Measurements from ENCODE around the gene LHX3. TPM values are rescaled to one million over a fixed set of nuclear protein-coding genes. Genes with fewer than 3 reads are reported as not detected.

LHX3 gene
- total RNA-seq, 1 donor from 2014 or later: not detected

DNA sequence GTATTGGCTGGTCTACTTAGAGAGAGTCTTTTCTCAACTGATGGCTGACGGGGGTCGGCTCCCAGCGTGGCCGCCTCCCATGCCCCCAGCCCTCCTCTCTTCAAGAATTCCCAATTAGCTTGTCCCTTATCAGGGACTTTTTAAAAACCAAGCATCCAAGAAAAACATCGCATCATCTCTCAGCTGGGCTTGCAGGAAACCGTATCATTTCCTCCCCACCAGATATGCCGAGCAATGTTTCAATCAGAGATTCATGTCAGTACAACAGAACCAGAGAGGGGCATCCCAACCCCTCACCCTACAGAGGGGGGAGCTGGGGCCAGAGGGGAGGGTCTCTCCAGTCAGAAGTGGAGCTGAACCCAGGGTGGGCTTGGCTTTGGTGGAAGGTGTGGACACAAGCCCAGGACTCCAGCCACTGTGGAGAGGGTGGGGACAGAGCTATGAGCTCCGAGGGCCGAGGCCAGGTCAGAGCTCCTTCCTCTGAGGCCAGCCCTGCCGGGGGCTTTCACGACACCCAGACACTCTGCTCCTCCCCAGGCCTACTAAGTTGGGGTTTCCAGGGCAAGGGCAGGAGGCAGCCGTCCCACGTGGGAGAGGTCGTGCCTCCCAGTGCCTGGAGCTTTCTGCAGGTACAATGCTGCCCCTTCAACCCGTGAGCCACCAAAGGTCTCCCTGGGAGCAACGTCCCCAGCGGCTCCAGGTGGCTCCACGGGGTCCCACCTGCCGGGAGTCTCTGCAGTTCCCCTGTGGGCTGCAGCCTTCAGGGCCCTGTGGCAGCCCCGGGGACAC is 47.3 kb downstream of the LHX3 start:
- DNase-seq (ENCODE audit: low spot score): no peak
- Histone ChIP-seq H4K20me1 (ENCODE audit: low read depth) (no peaks in the 10 kb centered on the region), H3K4me2 (no peak overlapping the region), H3K4me1 (peaks cover 11% of the 10 kb centered on the region), H3K27ac (no peak overlapping the region), H3K27me3 (no peaks in the 10 kb centered on the region), H3K9me3 (ENCODE audit: low read depth) (no peaks in the 10 kb centered on the region), H3K9ac (no peak overlapping the region), H2AFZ (replicated peaks) (no peak overlapping the region), H3F3A (ENCODE audit: low read depth) (no peaks in the 10 kb centered on the region), H3K4me3 (no peak overlapping the region), H3K36me3 (no peaks in the 10 kb centered on the region), H3K79me2 (ENCODE audit: low read depth) (no peaks in the 10 kb centered on the region)
- Mint-ChIP-seq H3K27me3 (ENCODE audit: insufficient read depth, low read depth) (peaks cover 23% of the 10 kb centered on the region), H3K4me1 (peaks cover 38% of the 10 kb centered on the region), H3K27ac (peak overlapping the region; percentile 90), H3K36me3 (no peaks in the 10 kb centered on the region), H3K9me3 (no peaks in the 10 kb centered on the region), H3K4me3 (peak overlapping the region; percentile 20)
- no peak for TF ChIP-seq EZH2phosphoT487 (IDR thresholded peaks at IDR 0.05)
- TF ChIP-seq, protein P1, sequence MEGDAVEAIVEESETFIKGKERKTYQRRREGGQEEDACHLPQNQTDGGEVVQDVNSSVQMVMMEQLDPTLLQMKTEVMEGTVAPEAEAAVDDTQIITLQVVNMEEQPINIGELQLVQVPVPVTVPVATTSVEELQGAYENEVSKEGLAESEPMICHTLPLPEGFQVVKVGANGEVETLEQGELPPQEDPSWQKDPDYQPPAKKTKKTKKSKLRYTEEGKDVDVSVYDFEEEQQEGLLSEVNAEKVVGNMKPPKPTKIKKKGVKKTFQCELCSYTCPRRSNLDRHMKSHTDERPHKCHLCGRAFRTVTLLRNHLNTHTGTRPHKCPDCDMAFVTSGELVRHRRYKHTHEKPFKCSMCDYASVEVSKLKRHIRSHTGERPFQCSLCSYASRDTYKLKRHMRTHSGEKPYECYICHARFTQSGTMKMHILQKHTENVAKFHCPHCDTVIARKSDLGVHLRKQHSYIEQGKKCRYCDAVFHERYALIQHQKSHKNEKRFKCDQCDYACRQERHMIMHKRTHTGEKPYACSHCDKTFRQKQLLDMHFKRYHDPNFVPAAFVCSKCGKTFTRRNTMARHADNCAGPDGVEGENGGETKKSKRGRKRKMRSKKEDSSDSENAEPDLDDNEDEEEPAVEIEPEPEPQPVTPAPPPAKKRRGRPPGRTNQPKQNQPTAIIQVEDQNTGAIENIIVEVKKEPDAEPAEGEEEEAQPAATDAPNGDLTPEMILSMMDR (IDR thresholded peaks at IDR 0.05): no peak
- no peak for TF ChIP-seq EZH2 (IDR thresholded peaks at IDR 0.05)

DNA sequence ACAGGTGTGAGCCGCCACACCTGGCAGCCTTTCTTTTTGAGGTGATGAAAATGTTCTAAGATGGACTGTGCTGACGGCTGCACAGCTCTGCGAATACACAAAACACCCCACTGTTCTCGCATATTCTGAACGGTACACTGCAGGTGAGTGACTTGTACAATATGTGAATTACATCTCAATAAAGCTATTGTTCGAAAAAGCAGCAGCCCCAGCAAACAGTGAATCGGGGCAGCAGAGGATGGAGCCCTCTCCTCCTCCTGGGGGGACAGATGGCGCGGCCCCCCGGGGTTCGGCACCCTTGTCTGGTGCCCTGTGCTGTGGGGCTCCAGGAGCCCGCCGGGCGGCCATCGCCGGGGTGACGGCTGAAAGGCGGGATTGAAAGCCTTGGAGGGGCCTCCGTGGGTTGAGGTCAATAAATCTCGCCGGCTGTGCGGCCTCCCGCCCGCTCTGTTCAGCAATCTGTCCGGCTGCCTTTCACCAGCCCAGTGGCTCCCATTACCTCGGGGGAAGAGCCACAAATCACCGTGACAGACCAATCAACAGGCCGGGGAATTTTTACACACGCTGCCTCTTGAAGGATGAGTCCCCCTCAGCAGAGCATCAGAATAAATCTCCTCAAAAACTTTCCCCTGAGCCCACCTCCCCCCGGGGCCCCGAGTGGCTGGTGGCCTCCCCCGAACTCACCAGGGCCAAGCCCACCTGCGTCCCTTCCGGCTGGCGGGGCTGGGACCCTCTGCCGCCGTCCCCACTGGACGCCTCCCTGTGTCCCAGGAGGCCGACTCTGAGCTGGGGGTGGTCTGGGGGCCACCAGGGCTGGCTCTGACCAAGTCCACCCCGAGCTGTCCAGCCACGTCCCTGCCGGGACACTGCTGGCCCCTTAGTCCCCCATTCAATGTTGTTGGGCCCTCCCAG is 48.5 kb downstream of the LHX3 start:
- no peak overlapping the region for H3K27ac ChIP-seq
- H3K9me3 ChIP-seq (ENCODE audit: low read depth): no peaks in the 10 kb centered on the region
- H3F3A ChIP-seq (ENCODE audit: low read depth): peaks cover 6% of the 10 kb centered on the region
- no peaks in the 10 kb centered on the region for H4K20me1 ChIP-seq (ENCODE audit: low read depth)
- peaks cover 13% of the 10 kb centered on the region for H3K4me1 ChIP-seq
- H3K4me2 ChIP-seq: no peak overlapping the region
- H3K4me3 ChIP-seq: no peak overlapping the region
- H2AFZ ChIP-seq (replicated peaks): no peak overlapping the region
- Mint-ChIP-seq H3K27ac (no peak overlapping the region), H3K9me3 (no peaks in the 10 kb centered on the region), H3K36me3 (no peaks in the 10 kb centered on the region), H3K4me1 (peaks cover 44% of the 10 kb centered on the region), H3K4me3 (no peak overlapping the region), H3K27me3 (ENCODE audit: insufficient read depth, low read depth) (peaks cover 27% of the 10 kb centered on the region)
- H3K27me3 ChIP-seq: peaks cover 5% of the 10 kb centered on the region
- DNase-seq (ENCODE audit: low spot score): no peak
- no peaks in the 10 kb centered on the region for H3K79me2 ChIP-seq (ENCODE audit: low read depth)
- no peak overlapping the region for H3K9ac ChIP-seq
- no peaks in the 10 kb centered on the region for H3K36me3 ChIP-seq
- no peak for TF ChIP-seq EZH2 (IDR thresholded peaks at IDR 0.05)
- TF ChIP-seq, protein P1 (IDR thresholded peaks at IDR 0.05): no peak
- TF ChIP-seq EZH2phosphoT487 (IDR thresholded peaks at IDR 0.05): no peak

DNA sequence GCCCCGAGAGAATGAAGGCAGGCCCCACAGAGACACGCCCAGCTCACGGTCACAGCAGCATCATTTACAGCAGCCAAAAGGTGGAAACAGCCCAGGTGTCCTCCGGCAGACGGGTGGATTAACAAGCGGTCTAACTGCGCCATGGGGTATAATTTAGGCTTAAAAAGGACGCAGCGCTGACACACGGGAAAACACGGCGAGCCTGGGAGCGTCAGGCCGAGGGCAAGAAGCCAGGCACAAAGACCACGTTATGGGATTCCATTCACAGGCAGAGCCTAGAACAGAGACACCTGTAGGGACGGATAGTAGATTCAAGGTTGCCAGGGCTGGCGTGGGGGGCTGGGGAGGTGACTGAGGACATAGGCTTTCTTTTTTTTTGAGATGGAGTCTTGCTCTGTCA is 49.4 kb downstream of the LHX3 start:
- peak overlapping the region; percentile 72 for H3K27ac Mint-ChIP-seq
- Histone ChIP-seq H3K27me3 (peaks cover 13% of the 10 kb centered on the region), H2AFZ (replicated peaks) (no peak overlapping the region), H3K4me2 (no peak overlapping the region), H3K79me2 (ENCODE audit: low read depth) (no peaks in the 10 kb centered on the region), H3K36me3 (no peaks in the 10 kb centered on the region), H3F3A (ENCODE audit: low read depth) (peaks cover 14% of the 10 kb centered on the region), H3K4me1 (peaks cover 13% of the 10 kb centered on the region), H3K27ac (no peak overlapping the region), H4K20me1 (ENCODE audit: low read depth) (no peaks in the 10 kb centered on the region), H3K9me3 (ENCODE audit: low read depth) (no peaks in the 10 kb centered on the region), H3K9ac (no peak overlapping the region), H3K4me3 (no peak overlapping the region)
- H3K36me3 Mint-ChIP-seq: no peaks in the 10 kb centered on the region
- H3K4me3 Mint-ChIP-seq: no peak overlapping the region
- DNase-seq (ENCODE audit: low spot score): no peak
- peaks cover 37% of the 10 kb centered on the region for H3K4me1 Mint-ChIP-seq
- H3K9me3 Mint-ChIP-seq: no peaks in the 10 kb centered on the region
- H3K27me3 Mint-ChIP-seq (ENCODE audit: insufficient read depth, low read depth): peaks cover 23% of the 10 kb centered on the region
- no peak for TF ChIP-seq EZH2 (IDR thresholded peaks at IDR 0.05)
- no peak for TF ChIP-seq EZH2phosphoT487 (IDR thresholded peaks at IDR 0.05)
- TF ChIP-seq, protein P1 (IDR thresholded peaks at IDR 0.05): no peak
